Esophagus squamous epithelium (tissue), 5 donors: ENCODE results near the gene EME1. TPM values are rescaled to one million over a fixed set of nuclear protein-coding genes. Genes with fewer than 3 reads are reported as not detected.
"Not testable (repeated sequence)": the region's sequence is repeated elsewhere in the genome, so short reads cannot be mapped to it uniquely, and the experiment has no call there.

Source experiments
- DNase-seq: peaks from one replicate; lab custom pipeline; 2025; lab: John Stamatoyannopoulos, UW
- H3K27ac ChIP-seq, 4 donors: fragments of 200-600 bp; sonication (generic); one replicate each; pipeline ENCODE4 v1.5.1; 2016 to 2019; ENCODE audit warnings: mild to moderate bottlenecking in 1 of 4
- H3K27me3 ChIP-seq, 4 donors: fragments of 200-600 bp; sonication (generic); 1 replicate in 3 of 4; 2 replicates in 1 of 4; pipeline versions ENCODE4 v1.5.1 to v1.6.0; 2017 to 2021; ENCODE audit warnings: antibody characterized with exemption in 1 of 4
- H3K36me3 ChIP-seq, 3 donors: fragments of 200-600 bp; sonication (generic); one replicate each; pipeline ENCODE4 v1.5.1; 2016 to 2019
- H3K4me1 ChIP-seq, 3 donors: fragments of 200-600 bp; sonication (generic); one replicate each; pipeline ENCODE4 v1.5.1; 2017 to 2019
- H3K4me3 ChIP-seq, 4 donors: fragments of 200-600 bp; sonication (generic); 1 replicate in 3 of 4; 2 replicates in 1 of 4; pipeline ENCODE4 v1.5.1; 2016 to 2019; ENCODE audit warnings: mild to moderate bottlenecking in 2 of 4, moderate library complexity in 1 of 4
- H3K9me3 ChIP-seq, 3 donors: fragments of 200-600 bp; sonication (generic); one replicate each; pipeline ENCODE4 v1.5.1; 2016 to 2019
- CTCF ChIP-seq, 6 experiments: fragments of 450-650 bp in 4 of 6; fragments of 200-600 bp in 2 of 6; sonication (generic) in 2 of 6; IDR thresholded peaks; one replicate each; pipeline ENCODE4 v1.5.1; 2016 to 2019; ENCODE audit warnings: antibody characterized with exemption in 6 of 6, mild to moderate bottlenecking in 4 of 6, moderate library complexity in 4 of 6
- POLR2A ChIP-seq, 4 donors: fragments of 450-650 bp; IDR thresholded peaks; one replicate each; pipeline ENCODE4 v1.6.1; 2017; ENCODE audit warnings: antibody characterized with exemption in 4 of 4, mild to moderate bottlenecking in 4 of 4, moderate library complexity in 3 of 4
- WGBS, 2 donors: methylation state at CpG; one replicate each; pipeline ENCODE4 v1.1.5; 2018; 5-methylcytosine and 5-hydroxymethylcytosine counted together
- intact Hi-C: fragments of 100-400 bp; cut with DNase I; formaldehyde crosslinking; loops from one replicate; pipeline ENCODE4 v1.15.0; 2022
- total RNA-seq, 4 donors: library from RNA; depleted of rRNA; stranded (reverse); fragments of >200 nt; gene quantifications; one replicate each; pipeline ENCODE4 v1.1.0, GENCODE V29; 2016
- donor health status: DM: yes; HTN: yes; CAD: no.

EME1 gene
- total RNA-seq, 4 donors from 2014 or later = 0.57 to 2.7 (median 1.1) TPM

GRCh38 chr17:50424996-50425681 lies 52.1 kb downstream of the EME1 start:
- no peaks in the 10 kb centered on the region for H3K27me3 ChIP-seq
- peaks cover 23 to 89% (median 41%) of the 10 kb centered on the region in 3 donors for H3K4me1 ChIP-seq
- H3K36me3 ChIP-seq = no peaks in the 10 kb centered on the region
- DNase-seq = no peak
- H3K4me3 ChIP-seq = peak overlapping the region; percentile 42 to 87 (median 65)
- intact Hi-C loops = no loop called here
- no peak for TF ChIP-seq POLR2A (IDR thresholded peaks at IDR 0.05)
- no peak for TF ChIP-seq CTCF (IDR thresholded peaks at IDR 0.05)
- no peaks in the 10 kb centered on the region for H3K9me3 ChIP-seq
- 88 to 100% methylated on average over 3 to 7 of the region's 8 CpGs for WGBS, 2 donors
- peak overlapping the region; percentile 75 to 91 (median 88) for H3K27ac ChIP-seq

- peaks cover 23 to 90% (median 41%) of the 10 kb centered on the region in 3 donors for H3K4me1 ChIP-seq
- WGBS, 2 donors = 0 to 1% methylated on average over 3 to 24 of the region's 70 CpGs
- peak within 1 kb of the TSS; percentile 42 to 87 (median 65) for H3K4me3 ChIP-seq
- intact Hi-C loops = no loop called here
- H3K36me3 ChIP-seq = no peaks in the 10 kb centered on the region
- H3K9me3 ChIP-seq = no peaks in the 10 kb centered on the region
- peak in 2 of 4 donors; percentile 55 to 74 for TF ChIP-seq POLR2A (IDR thresholded peaks at IDR 0.05)
- TF ChIP-seq CTCF (IDR thresholded peaks at IDR 0.05) = no peak
- H3K27ac ChIP-seq = peak within 1 kb of the TSS; percentile 75 to 91 (median 88)
- no peaks in the 10 kb centered on the region for H3K27me3 ChIP-seq
- DNase-seq = peak; percentile 38
Measured at GRCh38 chr17:50425682-50426471, 52.8 kb downstream of the EME1 start, which contains the start of gene ACSF2. Gene ACSF2, plus strand, starts transcription at chr17:50426218. Its CDS starts 44 bp downstream, at chr17:50426262.

GRCh38 chr17:50426472-50426782 lies 53.4 kb downstream of the EME1 start:
- Histone ChIP-seq H3K4me1 (peaks cover 23 to 89% (median 41%) of the 10 kb centered on the region in 3 donors), H3K4me3 (peak overlapping the region; percentile 42 to 87 (median 65)), H3K9me3 (no peaks in the 10 kb centered on the region), H3K36me3 (no peaks in the 10 kb centered on the region), H3K27me3 (no peaks in the 10 kb centered on the region), H3K27ac (peak overlapping the region; percentile 75 to 91 (median 88))
- intact Hi-C loops = no loop called here
- TF ChIP-seq POLR2A (IDR thresholded peaks at IDR 0.05) (no peak), CTCF (IDR thresholded peaks at IDR 0.05) (no peak)
- no peak for DNase-seq
- WGBS, 2 donors = 0% methylated on average over 2 of the region's 7 CpGs; no CpG with 5 or more reads in 1 of the 2 donors

GRCh38 chr17:50426814-50427787 lies 54.1 kb downstream of the EME1 start:
- Histone ChIP-seq H3K36me3 (peaks cover 0 to 3% (median 0%) of the 10 kb centered on the region in 3 donors), H3K4me1 (peaks cover 23 to 82% (median 38%) of the 10 kb centered on the region in 3 donors), H3K27ac (peak overlapping the region; percentile 75 to 91 (median 88)), H3K27me3 (no peaks in the 10 kb centered on the region), H3K9me3 (no peaks in the 10 kb centered on the region), H3K4me3 (peak overlapping the region; percentile 42 to 87 (median 65))
- intact Hi-C loops = no loop called here
- 17 to 40% methylated on average over 1 to 4 of the region's 4 CpGs for WGBS, 2 donors
- TF ChIP-seq CTCF (IDR thresholded peaks at IDR 0.05) = no peak
- peak in 1 of 4 donors; percentile 31 for TF ChIP-seq POLR2A (IDR thresholded peaks at IDR 0.05)
- DNase-seq = no peak

GRCh38 chr17:50428126-50428525 lies 55.1 kb downstream of the EME1 start:
- H3K4me3 ChIP-seq, H3K36me3 ChIP-seq, DNase-seq, intact Hi-C loops, H3K27me3 ChIP-seq, H3K9me3 ChIP-seq: not testable (repeated sequence)
- WGBS, 2 donors = 11 to 48% methylated on average over 6 of the region's 6 CpGs
- Histone ChIP-seq H3K27ac (peak overlapping the region; percentile 75 to 91 (median 88)), H3K4me1 (peaks cover 23 to 78% (median 38%) of the 10 kb centered on the region in 3 donors)
